Mesenteric fat pad (tissue), 1 donor: ENCODE data around the gene PUM1. TPM values are rescaled to one million over a fixed set of nuclear protein-coding genes. Genes with fewer than 3 reads are reported as not detected.
"Not testable (repeated sequence)": the region's sequence is repeated elsewhere in the genome, so short reads cannot be mapped to it uniquely, and the experiment has no call there.

Experiments
- DNase-seq: peaks from one replicate; pipeline ENCODE4 v3.0.0-alpha.2; 2020; ENCODE audit warnings: low spot score
- long read RNA-seq: library from polyadenylated mRNA; unstranded; transcript quantifications from one replicate; pipeline ENCODE4 v2.0.0, GENCODE V29; 2020
- total RNA-seq: library from RNA; stranded (reverse); fragmentation: NEBNext Ultra II Directional; extraction: Animal tissue kit (Norgen Biotek cat#: 25700); gene quantifications from one replicate; pipeline ENCODE4 v1.2.1, GENCODE V29; 2021
- donor health status: DM: yes; HTN: yes; CAD: no.

The PUM1 gene, protein sequence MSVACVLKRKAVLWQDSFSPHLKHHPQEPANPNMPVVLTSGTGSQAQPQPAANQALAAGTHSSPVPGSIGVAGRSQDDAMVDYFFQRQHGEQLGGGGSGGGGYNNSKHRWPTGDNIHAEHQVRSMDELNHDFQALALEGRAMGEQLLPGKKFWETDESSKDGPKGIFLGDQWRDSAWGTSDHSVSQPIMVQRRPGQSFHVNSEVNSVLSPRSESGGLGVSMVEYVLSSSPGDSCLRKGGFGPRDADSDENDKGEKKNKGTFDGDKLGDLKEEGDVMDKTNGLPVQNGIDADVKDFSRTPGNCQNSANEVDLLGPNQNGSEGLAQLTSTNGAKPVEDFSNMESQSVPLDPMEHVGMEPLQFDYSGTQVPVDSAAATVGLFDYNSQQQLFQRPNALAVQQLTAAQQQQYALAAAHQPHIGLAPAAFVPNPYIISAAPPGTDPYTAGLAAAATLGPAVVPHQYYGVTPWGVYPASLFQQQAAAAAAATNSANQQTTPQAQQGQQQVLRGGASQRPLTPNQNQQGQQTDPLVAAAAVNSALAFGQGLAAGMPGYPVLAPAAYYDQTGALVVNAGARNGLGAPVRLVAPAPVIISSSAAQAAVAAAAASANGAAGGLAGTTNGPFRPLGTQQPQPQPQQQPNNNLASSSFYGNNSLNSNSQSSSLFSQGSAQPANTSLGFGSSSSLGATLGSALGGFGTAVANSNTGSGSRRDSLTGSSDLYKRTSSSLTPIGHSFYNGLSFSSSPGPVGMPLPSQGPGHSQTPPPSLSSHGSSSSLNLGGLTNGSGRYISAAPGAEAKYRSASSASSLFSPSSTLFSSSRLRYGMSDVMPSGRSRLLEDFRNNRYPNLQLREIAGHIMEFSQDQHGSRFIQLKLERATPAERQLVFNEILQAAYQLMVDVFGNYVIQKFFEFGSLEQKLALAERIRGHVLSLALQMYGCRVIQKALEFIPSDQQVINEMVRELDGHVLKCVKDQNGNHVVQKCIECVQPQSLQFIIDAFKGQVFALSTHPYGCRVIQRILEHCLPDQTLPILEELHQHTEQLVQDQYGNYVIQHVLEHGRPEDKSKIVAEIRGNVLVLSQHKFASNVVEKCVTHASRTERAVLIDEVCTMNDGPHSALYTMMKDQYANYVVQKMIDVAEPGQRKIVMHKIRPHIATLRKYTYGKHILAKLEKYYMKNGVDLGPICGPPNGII
- 114 TPM for total RNA-seq
- long read RNA-seq, full-length matches to known transcripts: 9 of 59 reads
- long read RNA-seq, partial matches to known transcripts: 18 of 59 reads
- long read RNA-seq, other reads (novel, unspliced or antisense): 32 of 59 reads

DNA sequence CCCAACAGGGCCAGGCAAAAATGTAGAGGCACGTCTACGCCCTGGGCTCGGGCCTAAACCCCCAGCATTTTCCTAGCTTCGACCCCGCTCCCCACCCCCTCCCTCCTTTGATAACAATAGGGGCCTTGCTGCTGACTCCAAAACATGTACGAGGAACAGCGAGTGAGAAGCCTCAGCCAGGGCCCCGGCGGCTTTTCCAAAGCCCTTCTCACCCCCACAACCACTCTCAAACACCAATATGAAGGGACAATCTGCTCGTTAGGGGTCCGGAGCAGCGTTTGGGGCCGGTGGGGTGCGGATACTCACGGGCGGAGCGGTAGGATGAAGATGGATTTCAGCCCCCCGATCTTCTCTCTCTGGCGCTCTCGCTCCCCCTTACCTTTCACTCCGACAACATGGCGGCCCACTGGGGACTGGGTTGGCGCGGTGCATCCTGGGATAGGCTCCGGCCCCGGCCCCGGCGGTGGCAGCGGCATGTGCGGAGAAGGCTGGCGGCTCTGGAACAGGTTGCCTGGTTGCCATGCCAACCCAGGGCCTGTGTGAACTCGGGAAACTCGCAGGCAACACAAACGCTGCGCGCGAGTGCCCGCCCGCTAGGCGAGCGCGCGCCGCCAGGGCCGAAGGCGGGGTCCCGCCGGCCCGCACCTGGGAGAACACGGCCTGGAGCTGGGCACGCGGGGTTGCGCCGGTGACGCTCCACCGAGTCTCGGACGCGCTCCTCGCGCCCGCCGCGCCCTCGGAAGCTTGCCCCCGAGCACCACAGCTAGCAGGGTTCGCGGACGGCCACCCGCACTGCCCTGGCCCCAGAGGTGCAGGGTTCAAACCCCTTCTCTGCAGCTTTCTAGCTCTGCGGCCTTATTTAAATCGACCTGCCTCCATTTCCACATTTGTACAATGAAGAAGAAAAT, at the start of gene PUM1:
TSS of gene PUM1 (minus strand) at position 408 of the 908 bp plus-strand sequence. CDS start 6,151 bp downstream, outside the sequence.
- DNase-seq: peak; percentile 99

DNA sequence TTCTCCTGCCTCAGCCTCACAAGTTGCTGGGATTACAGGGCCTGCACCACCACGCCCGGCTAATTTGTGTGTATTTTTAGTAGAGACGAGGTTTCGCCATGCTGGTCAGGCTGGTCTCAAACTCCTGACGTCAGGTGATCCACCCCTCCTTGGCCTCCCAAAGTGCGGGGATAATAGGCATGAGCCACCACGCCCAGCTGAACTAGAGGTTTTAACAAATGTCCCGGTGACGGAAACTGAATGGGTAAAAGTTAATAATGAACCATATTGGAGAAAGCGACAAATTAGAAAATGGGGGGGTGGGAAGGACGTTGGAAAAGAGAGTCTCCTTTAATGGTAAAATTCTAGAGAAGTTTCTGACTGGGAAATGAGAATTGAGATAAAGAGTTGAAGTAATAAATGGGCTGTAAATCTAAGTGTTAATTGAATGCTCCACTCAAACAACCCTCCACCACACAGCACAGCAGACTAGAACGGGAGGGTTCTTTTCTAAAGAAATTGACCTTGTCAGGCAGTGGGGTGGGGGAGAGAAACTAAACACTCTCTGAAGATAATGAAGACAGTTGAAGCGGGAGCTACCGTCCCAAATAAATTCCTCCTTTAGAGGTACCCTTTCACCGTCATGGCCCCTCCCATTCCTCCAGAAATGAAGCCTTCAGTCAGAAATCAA, 46.9 kb upstream of the PUM1 start:
- no peak for DNase-seq

DNA sequence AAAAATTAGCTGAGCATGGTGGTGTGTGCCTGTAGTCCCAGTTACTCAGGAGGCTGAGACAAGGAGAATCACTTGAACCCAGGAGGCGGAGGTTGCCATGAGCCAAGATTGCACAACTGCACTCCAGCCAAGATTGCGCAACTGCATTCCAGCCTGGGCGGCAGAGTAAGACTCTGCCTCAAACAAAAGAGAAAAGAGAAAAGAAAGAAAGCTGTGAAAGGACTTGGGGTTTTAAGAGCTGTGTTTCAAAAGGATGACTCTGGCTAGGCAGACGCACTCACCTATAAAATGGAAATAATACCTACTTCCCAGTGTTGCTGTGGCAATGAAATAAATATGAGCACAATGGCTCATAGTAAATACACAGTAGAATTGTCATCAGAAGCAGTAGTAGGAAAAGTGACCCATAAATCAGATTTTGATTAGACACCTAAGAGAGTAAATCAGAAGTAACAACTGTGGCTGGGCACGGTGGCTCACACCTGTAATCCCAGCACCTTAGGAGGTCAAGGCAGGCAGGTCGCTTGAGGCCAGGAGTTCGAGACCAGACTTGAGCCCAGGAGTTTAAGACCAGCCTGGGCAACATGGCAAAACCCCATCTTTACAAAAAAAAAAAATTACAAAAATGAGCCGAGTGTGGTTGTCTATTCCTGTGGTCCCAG, 45.9 kb upstream of the PUM1 start:
- DNase-seq: no peak

DNA sequence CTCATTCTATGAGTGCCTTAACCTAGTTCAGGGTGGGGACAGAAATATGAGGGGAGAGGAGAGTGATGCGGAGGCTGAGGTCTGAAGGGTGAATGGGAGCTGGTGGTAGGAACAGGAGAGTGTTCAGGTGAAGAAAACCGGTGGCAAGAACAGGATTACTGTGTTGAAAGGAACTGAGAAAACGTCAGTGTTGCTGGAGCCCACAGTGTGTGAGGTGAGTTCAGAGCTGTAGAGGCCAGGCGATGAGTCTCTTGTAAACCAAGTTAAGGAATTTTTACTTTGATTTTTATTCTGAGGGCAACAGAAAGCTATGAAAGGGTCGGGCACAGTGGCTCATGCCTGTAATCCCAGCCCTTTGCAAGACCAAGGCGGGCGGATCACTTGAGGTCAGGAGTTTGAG, 45.3 kb upstream of the PUM1 start:
- no peak for DNase-seq

DNA sequence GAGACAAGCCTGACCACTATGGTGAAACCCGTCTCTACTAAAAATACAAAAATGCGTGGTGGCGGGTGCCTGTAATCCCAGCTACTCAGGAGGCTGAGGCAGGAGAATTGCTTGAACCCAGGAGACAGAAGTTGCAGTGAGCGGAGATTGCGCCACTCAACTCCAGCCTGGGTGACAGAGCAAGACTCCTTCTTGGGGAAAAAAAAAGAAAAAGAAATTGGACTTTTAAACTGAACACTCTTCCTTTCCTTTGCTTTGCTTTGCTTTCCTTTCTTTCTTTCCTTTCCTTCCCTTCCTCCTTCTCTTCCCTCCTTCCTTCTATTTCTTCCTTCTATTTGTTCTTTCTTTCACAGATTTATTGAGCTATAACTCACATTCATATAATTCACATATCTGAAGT, 43.3 kb upstream of the PUM1 start:
- DNase-seq: no peak

DNA sequence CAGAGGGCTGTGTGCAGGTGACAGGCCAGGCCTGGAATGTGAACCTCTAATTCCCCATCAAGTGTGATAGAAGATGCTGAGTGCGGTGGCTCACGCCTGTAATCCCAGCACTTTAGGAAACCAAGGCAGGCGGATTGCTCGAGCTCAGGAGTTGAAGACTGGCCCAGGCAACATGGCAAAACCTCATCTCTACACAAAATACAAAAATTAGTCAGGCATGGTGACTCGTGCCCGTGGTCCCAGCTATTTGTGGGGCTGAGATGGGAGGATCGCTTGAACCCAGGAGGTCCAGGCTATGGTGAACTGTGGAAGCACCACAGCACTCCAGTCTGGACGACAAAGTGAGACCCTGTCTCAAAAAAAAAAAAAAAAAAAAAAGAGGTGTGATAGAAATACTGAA, 40.1 kb upstream of the PUM1 start:
- DNase-seq: no peak

DNA sequence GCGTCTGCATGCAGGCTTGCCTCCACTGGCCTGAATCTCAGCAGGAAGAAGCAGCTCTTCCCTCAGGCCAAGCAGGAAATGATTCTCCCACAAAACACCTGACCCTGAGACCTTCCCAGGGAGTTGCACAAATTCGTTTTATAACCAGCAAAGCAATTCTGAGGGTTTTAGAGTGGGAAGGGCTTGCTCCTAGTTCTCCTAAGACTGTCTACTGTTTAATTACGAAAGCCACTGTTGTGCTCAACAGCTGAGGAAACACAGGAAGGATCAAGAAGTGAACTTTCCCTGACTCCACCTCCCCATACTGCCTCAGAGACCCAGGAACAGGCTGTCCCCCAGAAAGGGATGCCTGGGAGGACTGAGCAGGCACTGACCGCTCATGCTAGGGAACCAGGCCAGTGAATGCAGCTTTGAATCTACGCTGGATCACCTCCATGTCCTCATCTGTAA, 37.0 kb upstream of the PUM1 start:
- no peak for DNase-seq

DNA sequence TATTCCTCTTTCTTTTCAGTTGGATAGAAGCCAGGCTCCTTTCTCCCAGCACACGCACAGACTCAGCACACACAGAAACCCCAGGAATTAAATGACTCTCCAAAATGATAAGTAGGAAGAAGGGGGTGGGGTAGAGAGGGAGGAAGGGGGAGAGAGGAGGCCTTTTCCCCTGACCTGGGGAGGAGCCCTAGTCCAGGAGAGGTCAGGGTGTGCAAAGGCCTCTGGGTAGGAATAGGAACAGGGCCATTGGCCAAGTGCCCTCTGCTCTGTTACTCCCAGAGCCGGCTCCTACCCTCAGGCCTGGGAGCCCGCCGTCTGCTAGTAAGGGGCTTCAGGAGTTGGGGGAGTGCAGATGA, 35.6 kb upstream of the PUM1 start:
- no peak for DNase-seq

DNA sequence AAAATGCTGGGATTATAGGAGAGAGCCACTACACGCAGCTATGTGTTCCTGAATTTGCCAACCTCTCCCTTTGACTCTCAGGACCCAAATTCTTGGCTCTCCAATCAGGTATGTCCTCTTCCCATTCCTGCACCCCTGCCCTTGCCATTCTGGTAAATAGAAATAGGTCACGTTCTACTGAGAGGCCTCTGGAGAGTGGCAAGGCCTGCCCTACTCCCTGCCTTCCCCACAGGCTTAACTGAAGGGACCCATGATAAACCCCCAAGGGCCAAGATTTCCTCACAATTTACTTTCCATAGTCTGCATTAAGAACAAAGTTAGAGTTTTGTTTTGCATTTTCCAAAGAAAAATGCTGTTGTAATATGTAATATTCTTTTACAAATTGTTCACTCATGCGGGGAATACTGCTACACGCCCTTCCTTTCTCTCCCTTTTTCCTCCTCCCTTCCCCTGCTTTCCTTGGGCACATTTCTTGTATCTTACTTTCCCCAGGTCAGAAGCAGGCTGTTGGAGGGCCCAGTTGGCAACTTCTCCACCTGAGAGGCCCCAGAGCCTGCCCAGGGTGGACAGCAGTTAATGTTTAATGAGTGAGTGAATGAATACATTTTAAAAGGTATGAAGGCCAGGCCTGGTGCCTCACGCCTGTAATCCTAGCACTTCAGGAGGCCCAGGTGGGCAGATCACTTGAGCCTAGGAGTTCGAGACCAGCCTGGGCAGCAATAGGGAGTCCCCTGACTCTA, 33.9 kb upstream of the PUM1 start:
- no peak for DNase-seq

DNA sequence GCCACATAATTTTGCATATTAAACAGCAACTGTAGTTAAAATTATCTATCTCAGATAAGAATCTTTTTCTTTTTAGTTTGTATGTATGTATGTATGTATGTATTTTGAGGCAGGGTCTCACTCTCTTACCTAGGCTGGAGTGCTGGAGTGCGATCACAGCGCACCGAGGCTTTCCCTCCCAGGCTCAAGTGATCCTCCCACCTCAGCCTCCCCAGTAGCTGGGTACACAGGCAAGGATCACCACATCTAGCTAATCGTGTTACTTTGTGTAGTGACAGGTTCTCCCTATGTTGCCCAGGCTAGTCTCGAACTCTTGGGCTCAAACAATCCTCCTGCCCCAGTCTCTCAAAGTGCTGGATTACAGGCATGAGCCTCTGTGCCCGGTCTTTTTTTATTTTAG, 30.5 kb upstream of the PUM1 start:
- no peak for DNase-seq

DNA sequence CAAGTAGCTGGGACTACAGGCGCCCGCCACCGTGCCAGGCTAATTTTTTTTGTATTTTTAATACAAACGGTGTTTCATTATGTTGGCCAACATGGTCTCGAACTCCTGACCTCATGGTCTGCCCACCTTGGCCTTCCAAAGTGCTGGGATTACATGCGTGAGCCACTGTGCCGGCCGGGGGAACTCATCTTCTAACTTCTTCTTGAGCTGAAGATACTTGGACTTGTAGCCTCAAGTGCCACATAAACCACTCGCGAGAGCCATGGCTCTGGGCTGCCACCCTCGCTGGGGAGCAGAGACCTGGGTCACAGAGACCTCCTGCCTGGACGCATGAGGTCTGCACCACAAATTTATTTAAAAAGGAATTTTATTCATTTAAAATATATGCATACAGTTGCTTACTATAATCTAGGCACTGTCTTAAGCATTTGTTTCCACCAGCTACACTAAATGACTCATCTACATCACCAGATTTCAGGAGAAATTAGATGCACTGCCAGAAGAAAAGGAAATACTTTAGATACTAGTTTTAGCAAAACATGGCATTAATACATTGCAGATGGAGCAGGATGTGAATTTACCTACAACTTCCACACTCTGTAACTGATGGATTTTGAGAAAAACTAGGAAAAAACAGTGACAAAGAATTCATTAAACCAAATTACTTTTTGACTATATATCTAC, 29.9 kb upstream of the PUM1 start:
- DNase-seq: no peak

DNA sequence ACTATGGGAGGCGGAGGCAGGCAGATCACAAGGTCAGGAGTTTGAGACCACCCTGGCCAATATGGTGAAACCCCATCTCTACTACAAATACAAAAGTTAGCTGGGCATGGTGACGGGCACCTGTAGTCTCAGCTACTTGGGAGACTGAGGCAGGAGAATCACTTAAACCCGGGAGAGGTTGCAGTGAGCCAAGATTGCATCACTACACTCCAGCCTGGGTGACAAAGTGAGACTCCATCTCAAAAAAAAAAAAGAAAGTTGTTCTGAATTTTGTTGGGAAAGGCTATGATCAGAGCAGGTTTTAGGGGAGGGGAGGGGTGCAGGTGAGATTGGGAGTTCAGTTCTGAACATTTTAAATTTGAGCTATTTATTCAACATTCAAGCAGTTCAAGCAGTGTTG, 22.6 kb upstream of the PUM1 start:
- DNase-seq: not testable (repeated sequence)

DNA sequence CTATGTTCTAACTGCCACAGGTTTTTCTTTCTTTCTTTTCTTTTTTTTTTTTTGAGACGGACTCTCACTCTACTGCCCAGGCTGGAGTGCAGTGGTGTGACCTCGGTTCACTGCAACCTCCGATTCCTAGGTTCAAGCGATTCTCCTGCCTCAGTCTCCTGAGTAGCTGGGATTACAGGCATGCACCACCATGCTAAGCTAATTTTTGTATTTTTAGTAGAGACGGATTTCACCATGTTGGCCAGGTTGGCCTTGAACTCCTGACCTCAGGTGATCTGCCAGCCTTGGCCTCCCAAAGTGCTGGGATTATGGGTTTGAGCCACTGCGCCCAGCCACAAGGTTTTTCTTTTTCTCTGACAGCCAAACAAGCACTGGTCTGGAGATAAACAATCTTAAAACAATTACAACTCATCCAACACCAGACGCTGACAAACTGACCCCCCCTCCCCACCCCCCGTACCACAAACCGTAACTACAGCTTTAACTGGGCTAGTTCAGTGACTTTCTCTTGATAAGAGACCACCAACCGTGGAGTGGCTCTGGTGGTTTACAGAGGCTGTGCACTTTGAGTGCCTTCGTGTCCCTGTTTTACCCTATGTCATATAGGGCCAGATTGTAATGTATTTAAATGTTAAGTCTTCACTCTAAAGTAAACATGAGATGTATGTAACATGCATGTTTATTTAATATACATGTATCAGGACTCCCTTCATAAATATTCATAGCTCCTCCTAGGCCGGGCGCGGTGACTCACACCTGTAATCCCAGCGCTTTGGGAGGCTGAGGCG, 19.5 kb upstream of the PUM1 start:
- no peak for DNase-seq

DNA sequence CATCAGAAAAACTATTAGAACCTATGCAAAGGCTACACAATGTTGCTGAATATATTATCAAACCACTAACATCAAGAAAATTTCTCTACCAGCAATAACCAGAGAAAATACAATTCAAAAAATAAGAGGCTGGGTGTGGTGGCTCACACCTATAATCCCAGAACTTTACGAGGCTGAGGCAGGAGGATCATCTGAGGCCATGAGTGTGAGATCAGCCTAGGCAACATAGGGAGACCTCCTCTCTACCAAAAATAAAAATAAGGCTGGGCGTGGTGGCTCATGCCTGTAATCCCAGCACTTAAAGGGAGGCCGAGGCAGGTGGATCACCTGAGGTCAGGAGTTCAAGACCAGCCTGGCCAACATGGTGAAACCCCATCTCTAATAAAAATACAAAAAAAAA, 16.9 kb upstream of the PUM1 start:
- no peak for DNase-seq

DNA sequence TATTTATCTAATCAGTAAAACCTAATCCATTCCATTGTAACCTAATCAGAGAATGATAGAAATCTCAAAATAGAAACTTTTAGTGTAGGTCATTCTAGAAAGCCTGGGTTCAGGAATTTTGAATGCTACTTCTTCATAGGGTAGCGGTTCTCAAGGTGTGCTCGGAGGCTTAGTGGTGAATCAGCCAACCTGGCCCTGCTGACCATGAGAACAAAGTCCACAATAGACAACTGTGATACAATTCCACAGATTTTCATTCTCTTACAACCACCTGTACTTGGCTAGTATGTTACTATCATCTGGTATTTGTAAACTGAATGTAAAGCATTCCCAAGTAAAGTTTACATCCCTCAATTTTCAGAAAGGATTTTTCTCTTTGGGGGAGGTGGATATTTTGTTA, 7.5 kb upstream of the PUM1 start:
- no peak for DNase-seq

DNA sequence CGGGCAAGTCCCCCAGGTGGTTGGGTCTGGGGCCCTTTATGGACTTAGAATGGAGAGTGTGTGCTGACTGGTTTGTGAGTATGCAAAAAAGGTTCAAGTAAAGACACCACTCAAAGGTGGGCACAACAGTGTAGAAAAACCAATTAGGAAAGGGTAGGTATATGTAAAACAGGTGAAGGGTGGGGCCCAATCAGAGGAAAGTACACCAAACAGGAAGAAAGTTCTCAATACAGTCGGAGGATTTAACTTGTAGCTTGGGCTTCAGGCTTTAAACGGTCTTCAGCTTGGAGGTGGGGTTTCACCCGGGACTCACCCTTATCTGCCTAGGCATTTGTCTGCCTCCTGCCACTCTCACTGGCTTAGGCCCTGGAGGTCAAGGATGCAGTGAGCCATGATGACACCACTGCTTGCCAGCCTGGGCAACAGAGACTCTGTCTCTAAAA, 6.8 kb upstream of the PUM1 start:
- DNase-seq: peak; percentile 37

DNA sequence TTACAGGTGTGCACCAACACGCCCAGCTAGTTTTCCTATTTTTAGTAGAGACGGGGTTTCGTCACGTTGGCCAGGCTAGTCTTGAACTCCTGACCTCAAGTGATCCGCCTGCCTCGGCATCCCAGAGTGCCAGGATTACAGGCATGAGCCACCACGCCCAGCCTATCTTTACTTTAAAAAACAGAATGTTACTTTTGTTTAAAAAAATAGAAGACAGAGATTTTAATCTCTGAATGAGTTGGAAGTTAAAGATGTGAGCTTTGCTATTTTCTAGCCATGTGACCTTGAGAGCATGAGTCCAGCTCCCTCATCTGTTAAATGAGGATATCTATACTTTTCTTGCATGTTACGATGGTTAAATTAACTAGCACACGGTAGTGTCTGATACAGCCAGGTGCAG, 3.9 kb upstream of the PUM1 start:
- DNase-seq: no peak
